IMR-90 (cell line): ENCODE measurements around the gene SPNS1. TPM values are rescaled to one million over a fixed set of nuclear protein-coding genes. Genes with fewer than 3 reads are reported as not detected.
A peak's percentile ranks its signal among the peaks of the same experiment; 100 is the strongest.

Source experiments
- ATAC-seq: fragments of 200-7000 bp; cut with Tn5 transposase; 2 replicates; pipeline ENCODE4 v1.9.1; 2020; ENCODE audit warnings: low read depth, mild to moderate bottlenecking, moderate library complexity
- BruUV-seq: library from RNA; stranded (reverse); fragments of 400-500 nt; replicated peaks from 2 replicates; lab custom pipeline; 2021; lab: Mats Ljungman, UMichigan
- CTCF ChIA-PET: fragments of 300-600 bp; formaldehyde crosslinking; extraction: SDS; loops from one replicate; lab custom pipeline; 2021; ENCODE audit warnings: antibody characterized with exemption; lab: Yijun Ruan, JAX
- POLR2A ChIA-PET: fragments of 300-600 bp; sonication (Branson Sonifier 250); formaldehyde crosslinking; loops from one replicate; lab custom pipeline; 2022; ENCODE audit warnings: antibody characterized with exemption; ENCODE audit not compliant: unreplicated experiment; lab: Charles Lee
- DNase-seq: peaks from one replicate; pipeline ENCODE4 v3.0.0; 2013
- H2AFZ ChIP-seq: replicated peaks from 2 replicates; pipeline ENCODE3; 2013; ENCODE audit warnings: low read length, mild to moderate bottlenecking; ENCODE audit not compliant: poor library complexity
- H2AK5ac ChIP-seq: 2 replicates; pipeline ENCODE4 v1.6.1; 2013; ENCODE audit warnings: low read depth, low read length, inconsistent platforms
- H2AK9ac ChIP-seq: replicated peaks from 2 replicates; pipeline ENCODE3; 2013; ENCODE audit warnings: mild to moderate bottlenecking, low read depth, low read length, moderate library complexity; ENCODE audit not compliant: poor library complexity
- H2BK120ac ChIP-seq: 2 replicates; pipeline ENCODE4 v1.6.1; 2013; ENCODE audit warnings: low read depth, low read length, inconsistent platforms
- H2BK15ac ChIP-seq: 3 replicates; pipeline ENCODE4 v1.6.1; 2013; ENCODE audit warnings: low read depth, low read length, inconsistent platforms
- H2BK20ac ChIP-seq: 2 replicates; pipeline ENCODE4 v1.6.1; 2013; ENCODE audit warnings: low read depth, mild to moderate bottlenecking, inconsistent platforms, low read length, moderate library complexity
- H2BK5ac ChIP-seq: 2 replicates; pipeline ENCODE4 v1.6.1; 2013; ENCODE audit warnings: mild to moderate bottlenecking, low read depth, low read length, inconsistent platforms; ENCODE audit not compliant: poor library complexity, severe bottlenecking
- H3K14ac ChIP-seq: replicated peaks from 2 replicates; pipeline ENCODE4 v1.6.1; 2013; ENCODE audit warnings: low read depth, low read length, inconsistent platforms
- H3K18ac ChIP-seq: 2 replicates; pipeline ENCODE4 v1.6.1; 2013; ENCODE audit warnings: low read depth, low read length, control low read depth
- H3K23ac ChIP-seq: 2 replicates; pipeline ENCODE4 v1.6.1; 2013; ENCODE audit warnings: low read depth, low read length, inconsistent platforms
- H3K27ac ChIP-seq: 2 replicates; pipeline ENCODE4 v1.5.1; 2013; ENCODE audit warnings: mild to moderate bottlenecking, control low read depth, low read length; ENCODE audit not compliant: insufficient read depth
- H3K27me3 ChIP-seq: 2 replicates; pipeline ENCODE4 v1.6.1; 2013; ENCODE audit warnings: low read length; ENCODE audit not compliant: control insufficient read depth, insufficient read depth
- H3K36me3 ChIP-seq: 2 replicates; pipeline ENCODE4 v1.6.1; 2013; ENCODE audit warnings: low read length, mixed read lengths; ENCODE audit not compliant: control insufficient read depth, insufficient read depth
- H3K4ac ChIP-seq: 2 replicates; pipeline ENCODE4 v1.6.1; 2013; ENCODE audit warnings: low read depth, low read length, inconsistent platforms
- H3K4me1 ChIP-seq: 2 replicates; pipeline ENCODE4 v1.6.1; 2013; ENCODE audit warnings: low read length, mixed read lengths; ENCODE audit not compliant: control insufficient read depth, insufficient read depth
- H3K4me2 ChIP-seq: 2 replicates; pipeline ENCODE4 v1.6.1; 2013; ENCODE audit warnings: low read depth, mild to moderate bottlenecking, control low read depth, low read length, moderate library complexity
- H3K4me3 ChIP-seq: 2 replicates; pipeline ENCODE4 v1.5.1; 2013; ENCODE audit warnings: low read depth, mild to moderate bottlenecking, control low read depth, low read length, moderate library complexity; ENCODE audit not compliant: insufficient read depth
- H3K56ac ChIP-seq: 2 replicates; pipeline ENCODE4 v1.6.1; 2013; ENCODE audit warnings: low read length, inconsistent platforms; ENCODE audit not compliant: insufficient read depth; ENCODE audit errors: extremely low read depth
- H3K79me1 ChIP-seq, 2 experiments: 2 replicates each; pipeline ENCODE4 v1.6.1; 2013; ENCODE audit warnings: low read length in 2 of 2, inconsistent platforms in 1 of 2, low read depth in 1 of 2
- H3K9ac ChIP-seq: 2 replicates; pipeline ENCODE4 v1.6.1; 2013; ENCODE audit warnings: low read depth, low read length, control low read depth
- H3K9me1 ChIP-seq: 2 replicates; pipeline ENCODE4 v1.6.1; 2013; ENCODE audit warnings: low read length, inconsistent platforms; ENCODE audit not compliant: insufficient read depth
- H3K9me3 ChIP-seq: 2 replicates; pipeline ENCODE4 v1.6.1; 2013; ENCODE audit warnings: low read length; ENCODE audit not compliant: control insufficient read depth, insufficient read depth
- H4K20me1 ChIP-seq: 2 replicates; pipeline ENCODE4 v1.6.1; 2013; ENCODE audit warnings: low read length, inconsistent platforms; ENCODE audit not compliant: insufficient read depth
- H4K5ac ChIP-seq: 2 replicates; pipeline ENCODE4 v1.6.1; 2013; ENCODE audit warnings: mild to moderate bottlenecking, low read depth, low read length, control low read depth
- H4K8ac ChIP-seq, 2 experiments: 2 replicates each; pipeline ENCODE4 v1.6.1; 2013; ENCODE audit warnings: low read depth in 2 of 2, low read length in 2 of 2, control low read depth in 1 of 2, inconsistent platforms in 1 of 2
- H4K91ac ChIP-seq: 2 replicates; pipeline ENCODE4 v1.6.1; 2013; ENCODE audit warnings: low read depth, low read length, inconsistent platforms; ENCODE audit not compliant: insufficient read depth
- BHLHE40 ChIP-seq: fragments of 150-350 bp; IDR thresholded peaks from 2 replicates; pipeline ENCODE4 v1.6.1; 2016; ENCODE audit warnings: mild to moderate bottlenecking, low read depth, low read length
- MAZ ChIP-seq: IDR thresholded peaks from 2 replicates; pipeline ENCODE4 v1.6.1; 2012; ENCODE audit warnings: low read depth, mild to moderate bottlenecking, low read length, improper control_type of control experiment, moderate library complexity, borderline replicate concordance
- MXI1 ChIP-seq: IDR thresholded peaks from 2 replicates; pipeline ENCODE4 v1.6.1; 2012; ENCODE audit warnings: low read depth, mild to moderate bottlenecking, low read length, moderate library complexity, borderline replicate concordance
- RCOR1 ChIP-seq: IDR thresholded peaks from 2 replicates; pipeline ENCODE4 v1.6.1; 2012; ENCODE audit warnings: mild to moderate bottlenecking, low read length, improper control_type of control experiment; ENCODE audit not compliant: insufficient replicate concordance
- WGBS, 2 experiments: methylation state at CpG; one replicate each; pipeline versions ENCODE4 v1.1.5 to v1.1.7; 2013; ENCODE audit warnings: missing lambda C conversion rate in 2 of 2; ENCODE audit not compliant: insufficient read length in 1 of 2; ENCODE audit errors: extremely low coverage in 2 of 2; 5-methylcytosine and 5-hydroxymethylcytosine counted together
- dilution Hi-C: fragments of 300-500 bp; cut with HindIII; formaldehyde crosslinking; loops from one replicate; pipeline ENCODE4 v1.14.3; 2018; ENCODE audit warnings: low sequenced_read_pairs; ENCODE audit not compliant: unreplicated experiment
- in situ Hi-C: fragments of 300-500 bp; cut with MboI; formaldehyde crosslinking; loops from 3 replicates; pipeline ENCODE4 v1.14.3; 2019; ENCODE audit warnings: low sequenced_read_pairs, inconsistent platforms, mixed read lengths
- intact Hi-C: fragments of 100-400 bp; cut with micrococcal nuclease; formaldehyde crosslinking; loops from 2 replicates; pipeline ENCODE4 v1.10.0; 2022
- polyA plus RNA-seq, 3 experiments: library from polyadenylated mRNA; depleted of rRNA; stranded (reverse); fragments of >200 nt; gene quantifications; 2 replicates each; pipeline ENCODE4 v1.2.3, GENCODE V29; 2012; ENCODE audit warnings: low replicate concordance in 1 of 3
- total RNA-seq: library from RNA; depleted of rRNA; stranded (reverse); fragments of >200 nt; gene quantifications from 2 replicates; pipeline ENCODE4 v1.2.3, GENCODE V29; 2012

Gene SPNS1
- total and polyA plus RNA-seq, 2 of the 4 experiments (the other 2 are of a cell fraction), result 4.7 to 37.3 TPM

DNA sequence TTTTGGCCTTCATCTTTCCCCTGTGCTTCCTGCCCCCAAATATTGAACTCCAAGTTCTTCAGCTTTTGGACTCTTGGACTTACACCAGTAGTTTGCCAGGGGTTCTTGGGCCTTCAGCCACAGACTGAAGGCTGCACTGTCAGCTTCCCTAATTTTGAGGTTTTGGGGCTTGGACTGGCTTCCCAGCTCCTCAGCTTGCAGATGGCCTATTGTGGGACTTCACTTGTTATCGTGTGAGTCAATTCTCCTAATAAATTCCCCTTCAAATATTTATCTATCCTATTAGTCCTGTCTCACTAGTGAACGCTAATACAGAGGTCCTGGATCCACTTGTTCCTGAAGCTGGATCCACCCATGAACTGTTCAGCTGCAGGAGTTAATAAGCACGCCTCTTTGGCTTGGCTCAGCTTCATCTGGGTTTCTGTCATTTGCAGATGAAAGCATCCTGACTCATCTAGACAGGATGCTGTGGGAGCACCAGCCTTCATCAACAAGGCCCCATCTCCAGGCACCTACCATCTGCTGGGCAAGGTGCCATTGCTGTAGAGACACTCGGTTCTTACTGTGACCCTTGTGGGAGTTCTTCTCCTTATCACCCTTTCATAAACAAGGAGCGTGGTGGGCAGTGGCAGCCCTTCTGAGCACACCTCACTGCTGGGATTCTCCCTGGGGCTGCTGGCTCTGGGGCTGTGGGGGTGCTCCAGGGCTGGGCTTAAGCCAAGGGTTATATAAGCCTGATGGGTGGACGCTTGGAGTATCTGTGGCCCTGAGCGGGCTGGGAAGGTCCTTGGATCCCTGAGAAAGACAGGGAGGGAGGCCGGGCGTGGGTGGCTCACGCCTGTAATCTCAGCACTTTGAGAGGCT is 33.4 kb downstream of the SPNS1 start:
- peaks cover 2% of the 10 kb centered on the region; the same call in 1 of the 2 replicates for H3K4me1 ChIP-seq
- H2BK5ac ChIP-seq, result no peak overlapping the region

More for the DNA sequence above, 33.4 kb downstream of the SPNS1 start:
- CTCF ChIA-PET, result no interaction called here
- H2BK20ac ChIP-seq, result no peak overlapping the region
- H3K23ac ChIP-seq, result no peak overlapping the region
- peak overlapping the region; percentile 47 for H2AFZ ChIP-seq
- no peaks in the 10 kb centered on the region for H3K79me1 ChIP-seq
- H3K14ac ChIP-seq, result no peak overlapping the region
- H3K4ac ChIP-seq, result no peak overlapping the region
- no peak overlapping the region for H2AK9ac ChIP-seq
- H3K18ac ChIP-seq, result no peak overlapping the region
- no peak overlapping the region for H3K4me2 ChIP-seq
- POLR2A ChIA-PET, result no interaction called here
- in situ Hi-C loops, result no loop called here
- no peaks in the 10 kb centered on the region for H3K9me1 ChIP-seq
- no peaks in the 10 kb centered on the region for H4K20me1 ChIP-seq
- peak; percentile 90 for DNase-seq
- no peak overlapping the region for H3K9ac ChIP-seq
- BruUV-seq, result no TSS peak
- peak; percentile 79 for ATAC-seq
- H2BK120ac ChIP-seq, result no peak overlapping the region
- no peak overlapping the region for H3K4me3 ChIP-seq
- dilution Hi-C loops, result no loop called here
- no peak overlapping the region for H2BK15ac ChIP-seq
- no peak overlapping the region for H4K8ac ChIP-seq
- no peaks in the 10 kb centered on the region; the same call in none of the 2 replicates for H3K27me3 ChIP-seq
- H3K9me3 ChIP-seq, result no peaks in the 10 kb centered on the region
- no peaks in the 10 kb centered on the region for H3K36me3 ChIP-seq
- WGBS, 2 experiments, result 20% methylated on average over 1 of the region's 10 CpGs; no CpG with 5 or more reads in 1 of the 2 experiments
- H4K91ac ChIP-seq, result no peak overlapping the region
- H2AK5ac ChIP-seq, result no peak overlapping the region
- H3K56ac ChIP-seq, result no peak overlapping the region
- H3K27ac ChIP-seq, result no peak overlapping the region
- intact Hi-C loops, result no loop called here
- no peak overlapping the region for H4K5ac ChIP-seq
- TF ChIP-seq MAZ, result 0 out of 2 replicates have a peak, but pooled peaks have one; percentile 18
- peak; percentile 31; the same call in 1 of the 2 replicates for TF ChIP-seq MXI1
- TF ChIP-seq RCOR1, result peak; percentile 66
- no peak for TF ChIP-seq BHLHE40
